Measurements from ENCODE around the gene LYAR.
"Not testable (repeated sequence)": the region's sequence is repeated elsewhere in the genome, so short reads cannot be mapped to it uniquely, and the experiment has no call there.

The LYAR gene

DNA sequence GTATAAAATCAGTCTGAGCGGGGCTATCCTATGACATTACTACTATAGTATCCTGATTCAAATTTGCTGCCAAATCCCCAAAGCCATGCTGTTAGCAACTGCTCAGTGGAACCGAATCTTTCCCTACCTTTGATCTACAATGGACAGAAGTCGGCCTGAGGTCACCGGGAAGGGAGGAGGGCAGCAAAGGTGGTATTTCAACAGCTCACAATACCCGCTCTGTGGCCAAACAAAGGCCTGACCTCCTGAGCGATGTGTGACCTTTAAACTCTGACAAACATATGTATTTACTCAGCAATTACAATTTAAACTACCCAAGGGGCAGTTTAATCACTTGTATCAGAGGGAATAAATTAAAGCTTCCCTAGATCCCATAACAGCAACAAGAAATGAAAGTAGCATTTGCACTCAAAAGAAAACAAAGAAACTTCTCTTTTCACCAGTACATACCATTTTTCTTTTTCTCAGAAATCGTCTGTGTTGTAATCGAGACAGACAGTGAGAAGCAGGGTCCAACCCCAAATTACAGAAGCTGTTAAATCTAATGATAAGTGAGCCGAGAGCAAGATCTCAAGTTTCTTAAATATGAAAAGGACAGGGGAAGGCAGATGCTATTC, 30.4 kb downstream of the LYAR start:
- DNase-seq = no peak

- not testable (repeated sequence) for DNase-seq
Measured at GRCh38 chr4:4257705-4258104, 32.2 kb downstream of the LYAR start.

DNA sequence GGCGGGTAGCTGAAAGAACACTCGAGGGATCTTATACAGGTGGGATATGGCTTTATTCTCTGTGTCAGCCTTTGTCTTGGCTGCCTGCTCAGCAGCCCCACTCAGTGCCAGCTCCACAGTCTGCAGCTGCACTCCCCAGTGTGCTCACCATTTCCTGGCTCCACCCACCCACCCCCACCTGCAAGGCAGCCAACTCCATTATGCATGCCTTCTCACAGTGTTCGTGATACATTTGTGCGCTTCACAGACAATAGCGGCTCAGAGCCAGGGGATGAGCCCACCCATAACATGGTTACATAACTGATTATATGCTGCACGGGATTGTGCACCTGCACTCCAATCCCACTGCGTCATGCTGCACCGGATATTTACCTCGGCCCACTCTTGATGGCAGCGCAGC, 33.2 kb downstream of the LYAR start:
- DNase-seq = peak; percentile 8

GRCh38 chr4:4254666-4255065, 35.3 kb downstream of the LYAR start:
- DNase-seq = no peak

DNA sequence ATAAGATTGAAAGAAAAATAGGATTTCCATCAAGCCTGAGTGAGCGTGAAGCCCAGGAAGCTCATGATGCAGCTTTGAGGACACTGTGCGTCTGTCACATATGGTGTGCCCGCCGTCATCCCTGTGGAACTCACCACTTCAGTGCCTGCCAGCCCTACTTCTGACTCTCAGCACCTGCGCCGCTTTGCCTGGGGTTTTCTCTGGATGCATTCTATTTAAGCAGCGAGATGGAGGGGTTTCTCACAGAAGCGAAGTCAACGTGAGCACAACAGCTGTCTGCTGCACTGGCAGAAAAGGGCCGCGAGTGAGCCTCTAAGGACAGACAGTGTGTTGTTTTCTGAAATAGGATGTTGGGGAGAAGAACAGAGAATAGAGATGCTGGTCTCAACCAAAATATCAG, 35.8 kb downstream of the LYAR start:
- no peak for DNase-seq

GRCh38 chr4:4249866-4250265, 40.1 kb downstream of the LYAR start:
- DNase-seq = no peak

DNA sequence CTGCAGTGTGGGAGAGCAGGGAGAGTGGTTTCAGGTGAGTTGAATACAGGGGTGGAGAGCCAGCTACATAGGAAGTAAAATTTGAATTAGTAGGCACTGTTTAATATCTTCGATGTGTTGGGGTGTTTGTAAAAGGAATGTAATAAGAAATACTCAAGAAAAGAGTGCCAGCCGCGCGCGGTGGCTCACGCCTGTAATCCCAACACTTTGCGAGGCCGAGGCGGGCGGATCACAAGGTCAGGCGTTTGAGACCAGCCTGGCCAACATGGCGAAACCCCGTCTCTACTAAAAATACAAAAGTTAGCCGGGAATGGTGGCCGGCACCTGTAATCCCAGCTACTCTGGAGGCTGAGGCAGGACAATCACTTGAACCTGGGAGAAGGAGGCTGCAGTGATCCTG, 40.6 kb downstream of the LYAR start:
- not testable (repeated sequence) for DNase-seq

DNA sequence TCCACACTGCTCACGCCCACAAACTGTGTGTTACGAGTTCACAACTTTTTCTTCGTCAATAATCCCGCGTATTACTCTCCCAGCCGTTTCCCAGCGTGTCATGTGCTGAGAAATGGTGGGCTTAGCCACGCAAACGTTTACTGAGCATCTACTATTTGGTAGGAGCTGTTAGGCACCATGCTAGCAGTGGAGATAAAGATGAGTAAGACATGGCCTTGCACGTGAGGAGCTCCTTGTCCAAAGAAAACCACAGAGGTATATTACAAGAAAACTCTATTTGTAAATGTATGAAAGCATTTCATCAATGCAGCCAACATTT, 41.1 kb downstream of the LYAR start:
- no peak for DNase-seq

- DNase-seq = peak; percentile 88
Measured at GRCh38 chr4:4248029-4248884, 41.7 kb downstream of the LYAR start, which contains the start of gene TMEM128. TMEM128 (minus strand) TSS chr4:4248223; CDS start chr4:4248202, 21 bp downstream.

DNA sequence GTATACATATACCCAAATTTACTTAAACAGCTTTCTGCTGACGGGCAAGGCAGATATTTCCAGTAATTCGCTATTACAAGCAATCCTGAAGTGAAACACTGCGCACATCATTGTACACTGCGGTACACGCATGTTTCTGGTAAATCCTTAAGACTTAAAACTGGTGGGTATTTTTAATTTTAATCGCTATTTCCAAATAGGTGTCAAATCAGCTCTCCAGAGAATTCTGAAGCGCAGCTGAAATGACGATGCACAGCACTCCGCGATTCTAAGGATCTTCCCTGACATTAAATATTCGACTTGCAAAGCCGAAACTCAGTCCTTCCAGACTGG, 42.3 kb downstream of the LYAR start:
- no peak for DNase-seq

DNA sequence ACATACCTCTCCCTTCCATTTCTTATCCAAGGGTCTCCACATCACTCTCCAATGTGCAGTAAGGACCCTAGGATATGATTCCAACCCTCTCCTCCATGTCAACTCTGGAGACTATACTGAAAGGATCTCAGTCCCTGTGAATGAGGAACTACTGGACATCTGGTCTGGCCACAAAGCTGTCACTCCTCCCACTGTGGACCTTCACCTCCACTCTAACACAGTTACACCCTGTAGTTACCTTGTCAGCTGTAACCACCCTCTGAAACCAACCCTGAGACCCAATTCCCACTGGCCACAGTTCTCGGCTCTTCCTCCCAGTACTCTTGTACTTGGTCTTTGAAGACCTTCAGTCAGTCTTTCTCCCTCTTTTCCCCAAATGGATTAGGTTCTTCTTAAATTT, 44.8 kb downstream of the LYAR start:
- DNase-seq = no peak

DNA sequence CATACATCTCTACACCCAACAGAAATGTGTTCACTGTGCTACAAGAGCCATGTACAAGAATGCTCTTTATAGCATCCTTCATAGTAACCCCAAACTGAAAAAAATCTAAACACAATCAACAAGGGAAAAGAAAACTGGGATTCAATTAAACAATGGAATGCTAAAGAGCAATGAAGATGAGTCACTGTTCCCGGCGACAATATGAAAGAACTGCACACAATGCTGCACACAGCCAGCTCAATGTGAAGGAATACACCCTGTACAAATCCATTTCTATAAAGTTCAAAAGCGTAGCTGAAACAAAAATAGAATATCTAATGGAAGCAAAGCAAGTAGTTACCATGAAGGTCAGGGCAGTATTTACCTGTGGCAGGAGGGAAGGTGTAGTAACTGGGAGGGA, 50.4 kb downstream of the LYAR start:
- DNase-seq = not testable (repeated sequence)

DNA sequence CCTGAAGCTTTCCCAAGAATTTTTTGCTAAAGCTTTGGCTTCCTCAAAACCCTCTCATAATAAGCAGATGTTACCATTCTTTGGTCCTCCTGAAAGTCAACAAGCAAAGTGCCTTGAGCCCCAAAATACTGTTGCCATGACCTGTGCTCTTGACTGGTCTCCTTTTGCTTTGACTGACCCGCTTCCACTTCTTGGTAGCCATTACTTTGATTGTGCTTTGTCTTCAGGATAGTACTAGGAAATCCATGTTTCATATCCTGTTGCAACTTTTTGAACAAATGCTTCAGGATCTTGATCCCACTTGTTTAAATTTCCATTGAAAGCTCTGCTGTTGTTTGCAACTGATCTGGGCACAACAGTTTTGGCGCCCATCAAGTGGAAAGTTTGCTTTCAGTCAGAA, 56.3 kb downstream of the LYAR start:
- no peak for DNase-seq

DNA sequence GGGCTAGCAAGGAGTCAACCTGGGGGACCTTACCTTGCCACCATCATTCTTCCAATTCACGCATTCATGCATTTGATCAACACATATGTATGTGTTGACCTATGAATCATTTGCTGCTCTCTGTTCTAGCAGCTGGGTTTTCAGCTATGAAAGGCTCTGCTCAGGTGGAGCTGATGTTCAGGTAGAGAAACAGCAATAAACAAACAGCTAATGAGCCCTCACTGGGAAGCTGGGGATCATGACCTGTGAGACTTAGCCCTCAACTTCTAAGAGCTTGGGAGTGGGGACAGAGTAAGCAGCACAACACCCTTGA, 61.6 kb downstream of the LYAR start:
- DNase-seq = no peak

DNA sequence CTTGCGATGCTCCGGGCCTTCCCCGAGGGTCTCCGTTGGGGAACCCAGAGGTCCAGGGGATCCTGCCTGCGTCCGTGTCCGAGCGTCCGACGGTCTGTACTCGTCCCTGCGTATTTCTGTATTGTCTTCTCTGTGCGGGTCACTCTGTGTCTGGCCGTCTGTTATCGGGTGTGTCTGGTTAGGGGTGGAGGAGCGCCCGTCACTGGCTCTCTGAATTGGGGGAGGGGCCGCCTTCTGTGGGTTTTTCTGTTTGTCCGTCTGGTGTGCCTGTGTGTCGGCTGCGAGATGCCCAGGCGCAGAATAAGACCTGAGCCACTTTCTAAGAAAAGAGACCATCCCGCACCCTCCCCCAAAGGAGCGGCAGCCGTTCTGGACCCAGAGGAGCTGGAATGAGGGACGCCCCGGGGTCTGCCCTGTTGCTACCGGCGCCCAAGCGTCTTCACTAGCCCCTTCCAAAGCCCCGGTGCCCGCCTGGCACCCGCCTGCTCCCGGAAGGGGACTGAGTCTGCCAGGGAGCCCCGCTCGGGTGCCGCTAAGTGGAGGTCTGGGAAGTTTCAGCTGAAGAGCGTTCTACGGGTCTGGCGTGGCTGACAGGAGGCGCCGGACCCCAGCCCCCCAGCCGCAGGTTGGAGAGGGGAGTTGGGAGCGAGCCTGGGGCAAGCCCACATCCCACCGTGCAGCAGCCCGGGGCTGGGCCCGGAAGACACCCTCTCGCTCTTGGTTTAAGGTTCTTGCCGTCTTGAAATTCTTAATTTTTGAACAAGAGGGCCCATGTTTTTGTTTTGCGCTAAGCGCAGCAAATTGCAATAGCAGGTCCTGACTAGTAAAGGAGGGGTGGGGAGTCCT, 62.2 kb downstream of the LYAR start:
- DNase-seq = no peak

DNA sequence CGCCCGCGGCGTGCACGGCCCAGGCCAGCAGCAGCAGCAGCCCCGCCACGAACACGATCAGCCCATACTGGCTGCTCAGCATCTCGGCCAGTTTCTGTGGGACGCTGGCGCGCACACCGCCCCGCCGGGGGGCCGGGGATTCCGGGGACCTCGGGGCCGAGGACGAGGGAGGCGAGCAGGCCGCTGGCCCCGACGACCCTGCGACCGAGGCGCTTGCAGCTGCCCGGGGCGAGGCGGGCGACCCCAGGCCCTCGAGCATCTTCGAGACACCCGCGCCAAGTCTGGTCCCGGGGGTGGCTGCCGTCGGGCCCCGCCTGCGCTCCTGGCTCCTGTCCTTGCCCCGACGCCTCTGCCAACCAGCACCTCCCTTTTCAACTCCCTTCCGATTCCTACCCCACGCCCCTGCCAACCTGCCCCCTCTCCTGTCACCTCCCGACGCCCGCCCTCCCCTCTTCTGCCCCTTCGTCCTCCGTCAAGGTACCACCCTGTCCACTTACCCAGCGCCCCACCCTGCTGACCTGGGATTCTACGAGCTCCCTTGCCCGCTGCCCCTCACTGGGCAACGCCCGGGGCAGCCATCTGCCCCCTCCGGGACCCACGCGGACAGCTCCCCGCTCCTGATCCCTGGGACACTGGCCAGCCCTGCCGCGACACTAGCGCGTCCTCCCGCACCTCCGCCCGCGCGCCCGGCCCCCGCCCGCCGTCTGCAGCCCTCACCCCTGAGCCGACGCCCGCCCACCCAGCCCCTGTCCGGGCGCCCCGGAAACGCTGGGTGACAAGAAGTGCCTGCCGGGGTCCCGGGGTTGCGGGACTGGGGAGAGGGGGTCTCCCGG, 63.1 kb downstream of the LYAR start, which contains the start of gene OTOP1:
Gene OTOP1 (minus strand): TSS at position 324 of the 833 bp plus-strand sequence. CDS start 65 bp downstream, at position 259.
- DNase-seq = no peak

DNA sequence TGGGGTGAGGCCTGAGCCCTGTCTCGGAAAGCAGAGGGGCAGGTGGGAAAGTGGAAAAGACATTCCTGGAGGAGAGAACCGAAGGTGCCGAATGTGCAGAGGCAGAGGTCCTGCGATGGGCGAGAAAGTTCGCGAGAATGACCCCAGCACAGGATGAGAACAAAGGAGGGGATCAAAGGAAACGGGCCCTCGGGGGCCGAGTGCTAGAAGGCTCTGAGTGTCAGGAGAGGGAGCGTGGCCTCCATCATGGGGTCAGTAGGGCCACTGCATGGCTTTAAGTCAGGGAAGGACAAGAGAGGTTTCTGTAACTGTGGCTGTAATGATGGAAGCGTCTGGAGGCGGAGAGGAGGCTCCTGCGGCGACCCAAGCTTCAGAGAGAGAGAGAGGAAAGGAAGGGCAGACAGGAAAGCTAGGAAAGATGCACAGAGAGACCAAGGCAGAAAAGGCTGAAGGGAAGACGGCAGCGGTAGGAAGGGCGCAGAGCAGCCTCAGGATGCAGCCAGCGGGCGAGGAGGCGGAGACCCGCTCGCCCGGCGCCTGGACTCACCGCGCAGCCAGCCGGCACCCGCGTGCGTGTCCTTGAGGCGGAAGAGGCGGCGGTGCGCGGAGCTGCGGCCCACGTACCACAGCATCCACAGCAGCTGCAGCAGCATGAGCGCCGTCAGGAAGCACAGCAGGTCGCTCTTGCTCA, 63.9 kb downstream of the LYAR start:
- DNase-seq = no peak
